HG02610 (cell line): Measurements from ENCODE around the gene XPO1.
"Not testable (repeated sequence)": the region's sequence is repeated elsewhere in the genome, so short reads cannot be mapped to it uniquely, and the experiment has no call there.

Experiments
- ATAC-seq: cut with Tn5 transposase; IDR thresholded peaks from one replicate; pipeline ENCODE4 v1.9.1; 2021; ENCODE audit warnings: mild to moderate bottlenecking, moderate library complexity; ENCODE audit not compliant: unreplicated experiment

The XPO1 gene

GRCh38 chr2:61469424-61470121 lies 68.6 kb downstream of the XPO1 start:
- no peak for ATAC-seq

GRCh38 chr2:61468231-61468630 lies 69.9 kb downstream of the XPO1 start:
- ATAC-seq: not testable (repeated sequence)

GRCh38 chr2:61465045-61465444 lies 73.1 kb downstream of the XPO1 start:
- no peak for ATAC-seq

GRCh38 chr2:61463769-61464475 lies 74.2 kb downstream of the XPO1 start:
- peak; percentile 5 for ATAC-seq

- no peak for ATAC-seq
Measured at GRCh38 chr2:61461404-61461803, 76.8 kb downstream of the XPO1 start.

GRCh38 chr2:61460163-61460562 lies 78.0 kb downstream of the XPO1 start:
- no peak for ATAC-seq

GRCh38 chr2:61456746-61457420 lies 81.3 kb downstream of the XPO1 start:
- no peak for ATAC-seq

- no peak for ATAC-seq
Measured at GRCh38 chr2:61456070-61456745, 81.9 kb downstream of the XPO1 start.

GRCh38 chr2:61454972-61455371 lies 83.2 kb downstream of the XPO1 start:
- ATAC-seq: not testable (repeated sequence)

- no peak for ATAC-seq
Measured at GRCh38 chr2:61454383-61454782, 83.8 kb downstream of the XPO1 start.

GRCh38 chr2:61452392-61452791 lies 85.8 kb downstream of the XPO1 start:
- no peak for ATAC-seq

GRCh38 chr2:61451178-61451577 lies 87.0 kb downstream of the XPO1 start:
- no peak for ATAC-seq

- ATAC-seq: peak; percentile 80
Measured at GRCh38 chr2:61450144-61450543, 88.0 kb downstream of the XPO1 start.

GRCh38 chr2:61448229-61448628 lies 89.9 kb downstream of the XPO1 start:
- ATAC-seq: no peak

GRCh38 chr2:61446971-61447370 lies 91.2 kb downstream of the XPO1 start:
- ATAC-seq: not testable (repeated sequence)

- ATAC-seq: peak; percentile 95
Measured at GRCh38 chr2:61443342-61444041, 94.7 kb downstream of the XPO1 start.

- ATAC-seq: no peak
Measured at GRCh38 chr2:61439241-61440002, 98.7 kb downstream of the XPO1 start.

GRCh38 chr2:61438670-61439069 lies 99.5 kb downstream of the XPO1 start:
- ATAC-seq: no peak

- ATAC-seq: no peak
Measured at GRCh38 chr2:61437170-61437569, 101.0 kb downstream of the XPO1 start.

- ATAC-seq: no peak
Measured at GRCh38 chr2:61436092-61436491, 102.1 kb downstream of the XPO1 start.
